ENCODE measurements around the gene IL17RE.

The IL17RE gene

GRCh38 chr3:9965200-9965875, 62.7 kb downstream of the IL17RE start:
- DNase-seq, result no peak

Data from stimulated activated naive CD4-positive, alpha-beta T cell treated with Interleukin-2 at 50 U/mL for 16 hours (primary cell).